HG03571 (cell line): Measurements from ENCODE around the gene TEX26.

Source experiments
- ATAC-seq: cut with Tn5 transposase; IDR thresholded peaks from one replicate; pipeline ENCODE4 v1.9.1; 2021; ENCODE audit not compliant: unreplicated experiment

The TEX26 gene

GRCh38 chr13:30932481-30933353 is at the start of gene TEX26:
Gene TEX26 (plus strand): TSS chr13:30932656. CDS start chr13:30932716, 60 bp downstream.
- no peak for ATAC-seq

GRCh38 chr13:30882996-30883766 is 49.3 kb upstream of the TEX26 start:
- no peak for ATAC-seq

- ATAC-seq = no peak
Measured at GRCh38 chr13:30884543-30884942, 47.9 kb upstream of the TEX26 start.

- no peak for ATAC-seq
Measured at GRCh38 chr13:30889196-30889690, 43.2 kb upstream of the TEX26 start.

- no peak for ATAC-seq
Measured at GRCh38 chr13:30892966-30893365, 39.5 kb upstream of the TEX26 start.

- no peak for ATAC-seq
Measured at GRCh38 chr13:30895773-30896172, 36.7 kb upstream of the TEX26 start.

- no peak for ATAC-seq
Measured at GRCh38 chr13:30898070-30898469, 34.4 kb upstream of the TEX26 start.

- ATAC-seq = no peak
Measured at GRCh38 chr13:30898678-30899241, 33.7 kb upstream of the TEX26 start.

GRCh38 chr13:30900436-30900835 is 32.0 kb upstream of the TEX26 start:
- no peak for ATAC-seq

- ATAC-seq = no peak
Measured at GRCh38 chr13:30900952-30901749, 31.3 kb upstream of the TEX26 start.

- ATAC-seq = no peak
Measured at GRCh38 chr13:30904043-30904442, 28.4 kb upstream of the TEX26 start.

GRCh38 chr13:30905932-30906383 is 26.5 kb upstream of the TEX26 start, which contains the start of gene MEDAG:
Gene MEDAG (plus strand): TSS chr13:30906271. CDS start chr13:30906516, 245 bp downstream.
- ATAC-seq = no peak

GRCh38 chr13:30906411-30907051 is 25.9 kb upstream of the TEX26 start:
- no peak for ATAC-seq

- no peak for ATAC-seq
Measured at GRCh38 chr13:30907121-30907861, 25.2 kb upstream of the TEX26 start.

GRCh38 chr13:30908416-30908980 is 24.0 kb upstream of the TEX26 start:
- no peak for ATAC-seq

- no peak for ATAC-seq
Measured at GRCh38 chr13:30910676-30911075, 21.8 kb upstream of the TEX26 start.

GRCh38 chr13:30915691-30916541 is 16.5 kb upstream of the TEX26 start:
- ATAC-seq = no peak

GRCh38 chr13:30916991-30917390 is 15.5 kb upstream of the TEX26 start:
- ATAC-seq = no peak
